SK-N-SH treated with all-trans-retinoic acid at 6 μM for 48 hours (cell line): ENCODE data around the gene CLDN5.

ENCODE experiments used
- ARNTL ChIP-seq: fragments of 450-650 bp; formaldehyde crosslinking; IDR thresholded peaks from 2 replicates; pipeline ENCODE4 v1.5.0; 2020; ENCODE audit warnings: low read depth, mild to moderate bottlenecking, moderate library complexity, borderline replicate concordance
- BACH2 ChIP-seq: fragments of 250-450 bp; sonication (Bioruptor Pico); IDR thresholded peaks from 2 replicates; pipeline ENCODE4 v1.9.0; 2021; ENCODE audit warnings: mild to moderate bottlenecking, borderline replicate concordance
- CREB5 ChIP-seq: fragments of 250-450 bp; sonication (Bioruptor Pico); IDR thresholded peaks from 2 replicates; pipeline ENCODE4 v1.5.1; 2020; ENCODE audit warnings: low read depth, mild to moderate bottlenecking, moderate library complexity
- ESRRG ChIP-seq: fragments of 250-450 bp; sonication (Bioruptor Pico); IDR thresholded peaks from 2 replicates; pipeline ENCODE4 v1.6.1; 2021; ENCODE audit warnings: mild to moderate bottlenecking
- GLIS3 ChIP-seq: fragments of 250-450 bp; sonication (Bioruptor Pico); IDR thresholded peaks from 2 replicates; pipeline ENCODE4 v1.5.0; 2020; ENCODE audit warnings: mild to moderate bottlenecking, moderate library complexity
- ISL1 ChIP-seq: fragments of 250-450 bp; sonication (Bioruptor Pico); IDR thresholded peaks from 2 replicates; pipeline ENCODE4 v2.1.2; 2022; ENCODE audit warnings: mild to moderate bottlenecking, moderate library complexity
- OSR1 ChIP-seq: fragments of 250-450 bp; sonication (Bioruptor Pico); IDR thresholded peaks from 2 replicates; pipeline ENCODE4 v1.8.0; 2022; ENCODE audit warnings: moderate library complexity, mild to moderate bottlenecking, inconsistent platforms
- PATZ1 ChIP-seq: fragments of 250-450 bp; sonication (Bioruptor Pico); IDR thresholded peaks from 2 replicates; pipeline ENCODE4 v1.8.0; 2020; ENCODE audit warnings: mild to moderate bottlenecking, moderate library complexity, borderline replicate concordance
- POU6F1 ChIP-seq: fragments of 250-450 bp; sonication (Bioruptor Pico); IDR thresholded peaks from 2 replicates; pipeline ENCODE4 v1.8.0; 2021; ENCODE audit warnings: low read depth, mild to moderate bottlenecking, moderate library complexity, borderline replicate concordance
- RARB ChIP-seq: fragments of 250-450 bp; sonication (Bioruptor Pico); IDR thresholded peaks from 2 replicates; pipeline ENCODE4 v1.8.0; 2021; ENCODE audit warnings: mild to moderate bottlenecking, moderate library complexity
- TSHZ2 ChIP-seq: fragments of 250-450 bp; sonication (Bioruptor Pico); IDR thresholded peaks from 2 replicates; pipeline ENCODE4 v1.5.0; 2020; ENCODE audit warnings: mild to moderate bottlenecking, moderate library complexity
- ZC3H10 ChIP-seq: fragments of 250-450 bp; sonication (Bioruptor Pico); IDR thresholded peaks from 2 replicates; pipeline ENCODE4 v1.5.1; 2021; ENCODE audit warnings: mild to moderate bottlenecking, moderate library complexity
- ZFP30 ChIP-seq: fragments of 450-650 bp; formaldehyde crosslinking; IDR thresholded peaks from 2 replicates; pipeline ENCODE4 v1.5.0; 2022; ENCODE audit warnings: mild to moderate bottlenecking, moderate library complexity
- ZNF565 ChIP-seq: fragments of 450-650 bp; formaldehyde crosslinking; conservative IDR thresholded peaks from 2 replicates; pipeline ENCODE4 v1.5.0; 2020; ENCODE audit warnings: low read depth, mild to moderate bottlenecking, moderate library complexity

- no peak for TF ChIP-seq ARNTL
- no peak for TF ChIP-seq OSR1 (CRISPR knock-in tag)
- TF ChIP-seq ESRRG (CRISPR knock-in tag): no peak
- no peak for TF ChIP-seq ZC3H10 (CRISPR knock-in tag)
- no peak for TF ChIP-seq ISL1 (CRISPR knock-in tag)
- TF ChIP-seq TSHZ2 (CRISPR knock-in tag): no peak
- no peak for TF ChIP-seq PATZ1 (CRISPR knock-in tag)
- no peak for TF ChIP-seq ZFP30 (CRISPR knock-in tag)
- TF ChIP-seq ZNF565 (CRISPR knock-in tag): no peak
- no peak for TF ChIP-seq GLIS3 (CRISPR knock-in tag)
- no peak for TF ChIP-seq POU6F1 (CRISPR knock-in tag)
- TF ChIP-seq BACH2: no peak
- no peak for TF ChIP-seq CREB5
- TF ChIP-seq RARB (CRISPR knock-in tag): no peak
Observed at GRCh38 chr22:19494001-19494560, 30.1 kb downstream of the CLDN5 start.
